GM10266 (cell line): ENCODE results near the gene MYORG.
"Not testable (repeated sequence)": the region's sequence is repeated elsewhere in the genome, so short reads cannot be mapped to it uniquely, and the experiment has no call there.

Source experiments
- DNase-seq: peaks from one replicate; pipeline ENCODE4 v3.0.0; 2012; ENCODE audit errors: extremely low spot score
- TF ChIP-seq, protein P1 (sequence below): IDR thresholded peaks from 2 replicates; pipeline ENCODE4 v1.5.1; 2012; ENCODE audit warnings: mild to moderate bottlenecking, low read depth; ENCODE audit not compliant: control insufficient read depth, insufficient read depth; ENCODE audit errors: missing control alignments

Gene MYORG

DNA sequence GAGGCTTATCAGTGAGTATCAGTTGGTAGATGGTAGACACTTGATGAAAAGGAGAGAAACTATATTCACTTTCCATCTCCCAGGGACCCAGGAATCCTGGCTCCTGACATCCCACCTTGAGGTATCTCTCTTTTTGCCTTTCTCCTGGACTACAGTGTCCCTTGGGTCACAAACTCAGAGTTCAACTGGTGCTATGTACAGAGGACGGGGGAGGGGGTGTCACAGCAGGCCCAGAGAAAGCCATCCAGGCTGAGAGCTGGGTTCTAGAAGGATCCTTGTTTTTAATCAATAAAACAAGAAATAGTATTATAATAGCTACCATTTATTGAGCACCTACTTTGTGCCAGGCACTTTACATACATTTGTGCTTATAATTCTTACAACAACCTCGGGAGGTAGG lies 10.3 kb downstream of the MYORG start:
- TF ChIP-seq, protein P1, sequence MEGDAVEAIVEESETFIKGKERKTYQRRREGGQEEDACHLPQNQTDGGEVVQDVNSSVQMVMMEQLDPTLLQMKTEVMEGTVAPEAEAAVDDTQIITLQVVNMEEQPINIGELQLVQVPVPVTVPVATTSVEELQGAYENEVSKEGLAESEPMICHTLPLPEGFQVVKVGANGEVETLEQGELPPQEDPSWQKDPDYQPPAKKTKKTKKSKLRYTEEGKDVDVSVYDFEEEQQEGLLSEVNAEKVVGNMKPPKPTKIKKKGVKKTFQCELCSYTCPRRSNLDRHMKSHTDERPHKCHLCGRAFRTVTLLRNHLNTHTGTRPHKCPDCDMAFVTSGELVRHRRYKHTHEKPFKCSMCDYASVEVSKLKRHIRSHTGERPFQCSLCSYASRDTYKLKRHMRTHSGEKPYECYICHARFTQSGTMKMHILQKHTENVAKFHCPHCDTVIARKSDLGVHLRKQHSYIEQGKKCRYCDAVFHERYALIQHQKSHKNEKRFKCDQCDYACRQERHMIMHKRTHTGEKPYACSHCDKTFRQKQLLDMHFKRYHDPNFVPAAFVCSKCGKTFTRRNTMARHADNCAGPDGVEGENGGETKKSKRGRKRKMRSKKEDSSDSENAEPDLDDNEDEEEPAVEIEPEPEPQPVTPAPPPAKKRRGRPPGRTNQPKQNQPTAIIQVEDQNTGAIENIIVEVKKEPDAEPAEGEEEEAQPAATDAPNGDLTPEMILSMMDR: no peak
- no peak for DNase-seq

DNA sequence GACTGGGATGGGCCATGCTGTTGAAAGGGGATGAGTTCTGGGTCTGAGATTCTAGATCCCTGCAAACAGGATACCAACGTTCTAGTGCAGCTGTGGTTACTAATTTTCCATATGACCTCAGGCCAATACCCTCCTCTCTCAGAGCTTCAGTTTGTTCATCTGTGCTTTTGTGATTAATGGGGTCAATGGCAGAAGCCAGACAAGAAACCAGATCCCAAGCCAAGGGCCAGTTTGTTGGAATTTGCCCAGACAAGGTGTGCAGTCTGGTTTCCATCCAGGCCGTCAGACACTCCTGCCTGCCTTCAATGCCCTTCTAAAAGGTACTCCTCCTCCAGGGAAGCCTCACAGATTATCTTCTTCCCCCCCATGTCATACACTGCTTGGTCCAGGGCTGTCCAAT lies 11.4 kb downstream of the MYORG start:
- DNase-seq: no peak
- TF ChIP-seq, protein P1: no peak

DNA sequence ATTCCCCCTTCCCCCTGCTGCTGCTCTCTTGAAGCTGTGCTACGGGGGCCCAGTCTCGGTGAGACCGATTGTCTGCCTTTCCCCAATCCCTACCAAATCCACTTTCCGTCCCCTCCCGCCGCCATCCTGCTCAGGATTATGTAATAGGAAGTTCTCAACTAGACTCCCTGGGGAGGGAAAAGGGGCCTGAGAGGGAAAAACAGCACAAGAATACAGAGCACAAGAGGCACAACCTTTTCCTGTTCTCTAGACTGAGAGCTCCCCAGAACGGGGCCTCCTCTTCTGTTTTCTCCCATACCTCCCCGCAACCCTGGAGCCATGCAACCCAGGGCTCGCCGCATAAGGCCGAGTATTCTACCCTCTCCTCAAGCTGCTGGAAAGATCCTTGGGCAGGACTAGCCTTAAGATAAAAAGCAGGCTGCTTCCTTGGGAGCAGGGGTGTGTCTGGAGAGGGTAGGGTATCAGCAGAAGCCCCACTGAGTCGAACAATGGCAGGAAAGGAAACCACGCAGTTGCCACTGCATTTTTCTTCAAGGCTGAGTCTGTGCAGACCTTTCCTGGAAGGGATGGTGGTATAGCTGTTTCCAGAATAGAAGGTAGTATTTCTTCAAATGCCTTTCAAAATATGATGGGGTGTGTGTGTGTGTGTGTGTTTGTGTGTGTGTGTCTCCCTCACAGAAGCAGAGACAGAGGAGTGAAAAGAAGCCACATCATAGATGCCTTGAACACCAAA lies 12.9 kb downstream of the MYORG start:
- DNase-seq: no peak
- TF ChIP-seq, protein P1: no peak

DNA sequence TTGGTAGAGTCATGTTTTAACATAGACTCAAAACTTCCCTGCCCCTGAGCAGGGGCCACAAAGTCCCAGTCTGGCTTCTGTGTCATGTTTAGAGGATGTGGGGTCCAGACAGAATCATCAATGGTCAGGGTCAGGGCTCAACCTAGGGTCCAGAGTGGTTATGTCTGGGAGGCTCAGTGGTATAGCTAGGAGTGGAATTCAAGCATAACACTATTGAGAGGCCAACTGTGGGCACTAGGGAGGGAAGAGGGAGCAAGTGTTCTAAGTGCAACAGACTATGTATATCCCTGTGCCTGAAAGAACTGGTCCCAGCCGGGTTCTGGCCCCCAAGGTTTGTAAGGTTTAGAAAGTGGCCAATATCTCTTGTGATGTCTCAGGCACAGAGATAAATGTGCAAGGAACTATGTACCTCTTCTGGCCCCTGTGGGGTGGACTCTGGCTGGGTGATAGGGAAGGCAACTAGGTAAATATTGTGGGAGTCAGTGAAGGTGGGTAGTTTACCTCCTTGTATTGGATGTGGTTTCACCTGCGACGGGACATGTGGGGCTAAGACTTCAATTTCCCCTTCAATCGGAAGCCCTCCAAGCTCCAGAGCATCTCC lies 14.0 kb downstream of the MYORG start:
- TF ChIP-seq, protein P1: no peak
- DNase-seq: no peak

DNA sequence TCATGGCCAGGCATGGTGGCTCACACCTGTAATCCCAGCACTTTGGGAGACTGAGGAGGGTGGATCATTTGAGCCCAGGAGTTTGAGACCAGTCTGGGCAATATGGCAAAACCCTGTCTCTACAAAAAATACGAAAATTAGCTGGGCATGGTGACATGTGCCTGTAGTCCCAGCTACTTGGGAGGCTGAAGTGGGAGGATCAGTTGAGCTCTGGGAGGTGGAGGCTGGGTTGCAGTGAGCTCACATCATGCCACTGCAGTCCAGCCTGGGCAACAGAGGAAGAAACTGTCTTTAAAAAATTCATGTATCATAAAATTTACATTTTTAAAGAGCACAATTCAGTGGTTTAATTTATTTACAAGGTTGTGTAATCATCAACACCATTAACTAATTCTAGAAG lies 23.7 kb downstream of the MYORG start:
- not testable (repeated sequence) for DNase-seq

DNA sequence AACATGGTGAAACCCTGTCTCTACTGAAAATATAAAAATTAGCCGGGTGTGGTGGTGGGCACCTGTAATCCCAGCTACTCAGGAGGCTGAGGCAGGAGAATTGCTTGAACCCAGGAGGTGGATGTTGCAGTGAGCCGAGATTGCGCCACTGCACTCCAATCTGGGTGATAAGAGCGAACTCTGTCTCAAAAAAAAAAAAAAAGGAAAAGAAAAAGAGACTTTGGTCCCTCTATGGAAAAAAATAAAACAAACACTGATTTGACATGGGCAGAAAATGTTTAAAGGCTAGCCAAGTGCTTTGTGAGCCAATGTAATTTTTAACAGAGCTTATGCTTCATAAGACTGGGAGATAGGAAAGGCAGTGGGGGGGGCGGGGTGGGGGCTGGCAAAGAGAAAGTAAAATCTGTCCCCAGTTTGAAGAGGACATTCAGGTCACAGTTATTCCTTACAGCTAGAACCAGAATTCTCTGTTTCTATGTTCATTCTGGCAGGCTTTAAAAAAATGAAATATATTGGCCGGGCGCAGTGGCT lies 24.5 kb downstream of the MYORG start:
- DNase-seq: not testable (repeated sequence)

DNA sequence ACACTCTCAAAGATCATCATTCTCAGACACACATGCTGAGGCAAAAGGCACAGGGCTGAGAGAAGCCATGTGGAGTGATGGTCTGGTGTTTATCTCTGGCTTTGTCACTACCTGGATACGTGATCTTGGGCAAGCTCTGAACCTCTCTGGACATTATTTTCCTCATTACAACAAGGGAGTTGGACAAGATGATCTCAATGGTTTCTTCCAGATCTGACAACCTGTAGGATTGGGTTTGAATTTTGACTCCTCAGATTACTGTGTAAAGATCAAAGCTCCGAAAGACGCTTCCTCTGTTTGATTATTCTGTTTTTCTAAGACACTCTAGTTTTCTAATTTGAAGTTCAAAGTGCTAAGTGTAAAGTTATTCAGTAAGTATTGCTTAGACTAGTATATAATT lies 27.4 kb downstream of the MYORG start:
- DNase-seq: no peak
- TF ChIP-seq, protein P1: no peak

DNA sequence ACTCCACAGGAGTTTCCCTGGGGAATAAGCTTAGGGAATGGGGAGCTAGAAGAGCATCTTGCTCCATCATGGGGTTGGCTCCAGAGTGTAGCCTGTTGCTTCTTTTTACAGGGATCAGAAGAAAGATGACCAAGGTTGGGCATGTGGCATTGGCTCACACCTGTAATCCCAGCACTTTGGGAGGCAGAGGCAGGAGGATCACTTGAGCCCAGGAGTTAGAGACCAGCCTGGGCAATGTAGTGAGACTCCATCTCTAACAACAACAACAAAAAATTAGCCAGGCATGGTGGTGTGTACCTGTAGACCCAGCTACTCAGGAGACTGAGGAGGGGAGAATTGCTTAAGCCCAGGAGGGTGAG lies 28.9 kb downstream of the MYORG start:
- TF ChIP-seq, protein P1: no peak

More for the DNA sequence above, 28.9 kb downstream of the MYORG start:
- no peak for DNase-seq
